Islet of Langerhans (tissue), 1 donor: ENCODE data around the gene SPINK8.
"Not testable (repeated sequence)": the region's sequence is repeated elsewhere in the genome, so short reads cannot be mapped to it uniquely, and the experiment has no call there.

Experiments
- FAIRE-seq: peaks from one replicate; lab custom pipeline; 2011; peaks lifted over from hg19 to GRCh38; lab: Jason Lieb, UNC

SPINK8 gene

DNA sequence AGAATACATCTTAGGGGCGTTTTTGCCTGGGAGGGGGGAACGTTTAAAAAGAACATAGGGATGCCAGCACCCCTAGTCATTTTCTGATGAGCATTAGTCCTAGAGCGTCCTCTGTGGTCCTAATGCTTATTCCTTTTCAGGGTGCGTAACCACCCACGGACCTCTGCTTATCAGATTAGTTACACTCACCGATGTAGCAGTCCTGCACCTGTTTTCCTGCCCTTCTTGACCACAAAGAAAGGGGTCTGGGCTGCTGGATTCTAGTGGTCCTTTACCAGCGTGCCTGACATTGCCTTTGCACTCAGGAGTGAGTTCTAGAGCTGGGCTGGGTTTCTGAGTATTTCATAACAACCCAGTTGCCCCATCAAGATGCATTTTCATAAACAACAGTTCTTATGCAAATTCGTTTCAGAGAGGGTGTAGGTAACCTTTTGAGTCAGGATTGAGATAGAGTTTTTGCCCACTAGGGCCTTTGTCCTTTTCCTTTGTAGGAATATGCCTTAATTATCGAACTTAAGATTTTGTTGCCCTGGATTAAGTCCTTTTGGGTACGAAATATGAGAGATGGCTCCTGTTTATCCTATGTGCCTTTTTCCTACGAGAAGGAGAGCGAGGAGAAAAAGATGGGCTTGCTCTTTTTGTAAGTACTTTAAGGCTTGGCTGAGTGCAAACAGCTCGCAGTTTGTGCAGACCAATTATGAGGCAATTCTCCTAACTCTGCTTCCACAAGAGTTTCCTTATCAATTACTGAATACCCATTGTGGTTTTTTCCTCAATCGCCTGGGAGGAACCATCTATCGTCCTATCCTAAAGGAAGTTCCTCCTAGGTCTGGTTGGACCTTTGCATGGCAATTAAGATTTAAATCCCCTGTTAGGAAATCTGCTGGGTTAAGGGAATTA lies at the start of gene SPINK8:
Gene SPINK8, minus strand, starts transcription at position 316 of the 900 bp plus-strand sequence. CDS start 5,320 bp downstream, outside the sequence.
- not testable (repeated sequence) for FAIRE-seq

DNA sequence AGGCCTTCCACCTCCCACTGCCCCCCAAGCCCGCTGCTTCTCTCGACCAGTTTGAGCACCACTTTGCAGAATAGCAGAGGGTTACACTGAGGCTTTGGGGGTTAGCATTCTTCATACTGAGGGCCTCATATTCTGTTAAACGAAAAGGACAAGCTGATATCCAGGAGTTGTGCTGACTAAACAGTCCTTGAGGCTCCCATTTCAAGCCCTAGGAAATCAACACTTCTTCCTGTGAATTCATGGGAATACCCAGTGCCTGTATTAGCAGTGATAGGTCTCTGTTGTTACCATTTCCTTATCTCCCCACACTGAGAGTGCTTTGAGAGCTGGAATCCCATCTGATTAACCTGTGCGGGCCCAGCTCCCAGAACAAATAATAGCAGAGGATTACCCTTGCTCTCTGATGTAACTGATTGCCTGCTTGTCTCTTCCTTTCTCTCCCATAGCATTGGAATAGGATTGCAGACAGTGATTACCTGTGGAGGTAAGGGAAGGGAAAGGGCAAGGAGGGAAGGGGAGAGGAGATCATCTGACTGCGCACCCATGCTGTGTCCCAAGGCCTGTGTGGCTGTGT lies 39.5 kb upstream of the SPINK8 start:
- no peak for FAIRE-seq

DNA sequence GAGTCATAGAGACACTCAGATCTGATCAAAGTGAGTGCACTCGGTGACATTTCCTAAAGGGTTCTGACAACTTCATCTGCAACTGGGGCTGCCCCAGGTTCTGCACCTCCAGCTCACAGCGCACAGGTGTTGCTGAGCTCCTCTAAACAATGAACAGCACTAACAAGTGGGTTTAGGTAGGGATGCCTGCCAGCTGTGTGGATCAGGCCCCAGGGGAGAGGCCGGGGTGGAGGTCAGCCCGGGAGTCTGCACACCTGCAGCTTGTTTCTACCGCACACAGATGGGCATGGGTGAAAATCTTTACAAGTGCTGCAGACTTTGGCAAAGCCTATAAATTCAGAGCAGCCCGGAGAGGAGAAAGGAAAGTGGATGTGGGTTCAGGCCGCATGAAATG lies 38.9 kb upstream of the SPINK8 start:
- no peak for FAIRE-seq

DNA sequence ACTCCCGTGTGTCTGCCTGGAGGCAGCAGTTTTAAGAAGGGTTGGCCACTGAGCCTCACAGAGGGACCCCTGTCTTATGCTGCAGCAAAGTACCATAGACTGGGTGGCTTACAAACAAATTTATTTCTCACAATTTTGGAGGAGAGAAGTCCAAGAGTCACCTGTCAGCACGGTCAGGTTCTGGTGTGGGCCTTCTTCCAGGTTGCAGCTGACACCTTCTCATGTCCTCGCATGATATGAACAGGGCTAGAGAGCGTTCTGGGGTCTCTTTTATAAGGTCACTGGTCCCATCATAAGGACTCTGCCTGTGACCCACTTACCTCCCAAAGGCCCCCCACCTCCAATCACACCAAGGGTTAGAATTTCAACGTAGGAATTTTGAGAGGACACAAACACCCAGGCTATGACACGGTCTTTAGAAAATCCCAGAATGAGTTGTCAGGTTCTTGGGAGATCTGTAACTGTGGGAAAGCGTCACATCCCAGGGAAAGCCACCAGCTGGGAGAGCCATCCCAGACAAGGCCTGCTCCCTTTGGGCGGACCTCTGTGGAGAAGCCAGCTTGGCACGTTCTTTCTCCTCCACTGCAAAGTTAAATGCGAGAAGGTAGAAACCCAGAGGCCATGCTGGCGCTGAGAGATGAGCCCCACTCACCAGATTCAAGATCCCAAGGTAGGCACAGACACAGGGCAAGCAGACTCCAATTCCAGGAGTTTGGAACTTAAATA lies 38.4 kb upstream of the SPINK8 start, which contains the start of gene FBXW12:
Gene FBXW12, plus strand, starts transcription at position 569 of the 726 bp plus-strand sequence. CDS start 549 bp downstream, outside the sequence.
- no peak for FAIRE-seq

DNA sequence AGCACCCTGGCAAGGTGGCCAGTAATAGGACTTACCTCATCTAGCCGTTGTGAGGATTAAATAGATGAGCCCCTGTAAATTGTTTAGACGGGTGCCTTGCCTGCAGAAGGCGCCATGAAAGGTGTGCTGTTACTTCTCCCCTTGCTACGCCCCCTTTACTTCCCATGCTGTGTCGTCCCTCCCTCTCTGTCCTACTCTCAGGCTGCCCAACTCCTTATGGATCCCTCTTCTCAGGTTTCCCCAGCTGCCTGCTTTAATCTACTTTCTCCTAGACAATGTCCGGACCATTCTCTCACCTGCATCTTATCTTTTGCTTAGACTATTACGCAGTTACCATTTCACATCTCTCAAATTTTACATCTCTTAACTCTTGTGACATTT lies 36.9 kb upstream of the SPINK8 start:
- FAIRE-seq, result no peak

DNA sequence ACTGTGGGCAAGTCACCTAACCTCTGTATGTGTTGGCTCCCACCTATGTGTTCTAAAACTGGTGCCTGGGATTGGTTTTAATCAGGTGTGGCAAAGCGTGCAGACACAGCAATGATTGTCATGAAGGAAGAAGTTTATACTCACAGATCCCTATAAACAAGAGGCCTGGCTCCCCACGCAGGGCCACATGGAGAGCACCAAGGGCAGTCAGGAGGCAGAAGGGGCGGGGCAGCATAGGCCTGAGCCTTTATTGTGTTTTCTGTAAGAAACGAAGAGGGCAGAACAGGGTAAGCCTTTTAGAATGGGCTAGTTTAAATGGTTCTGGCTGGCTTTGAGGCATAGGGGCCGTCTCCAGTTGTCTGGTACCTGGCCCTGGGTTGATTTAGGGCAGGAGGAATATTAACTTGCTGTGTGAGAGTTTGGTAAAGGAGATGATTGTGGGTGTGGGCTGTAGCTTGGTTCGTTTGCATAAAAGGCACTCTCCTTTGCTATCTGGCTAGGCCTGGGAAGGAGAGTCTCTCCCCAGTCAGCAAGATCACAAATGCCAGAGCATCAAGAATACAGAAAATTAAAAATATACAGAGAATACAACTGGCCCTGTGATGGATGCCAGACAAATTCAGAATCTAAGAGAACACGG lies 36.4 kb upstream of the SPINK8 start:
- FAIRE-seq, result no peak

DNA sequence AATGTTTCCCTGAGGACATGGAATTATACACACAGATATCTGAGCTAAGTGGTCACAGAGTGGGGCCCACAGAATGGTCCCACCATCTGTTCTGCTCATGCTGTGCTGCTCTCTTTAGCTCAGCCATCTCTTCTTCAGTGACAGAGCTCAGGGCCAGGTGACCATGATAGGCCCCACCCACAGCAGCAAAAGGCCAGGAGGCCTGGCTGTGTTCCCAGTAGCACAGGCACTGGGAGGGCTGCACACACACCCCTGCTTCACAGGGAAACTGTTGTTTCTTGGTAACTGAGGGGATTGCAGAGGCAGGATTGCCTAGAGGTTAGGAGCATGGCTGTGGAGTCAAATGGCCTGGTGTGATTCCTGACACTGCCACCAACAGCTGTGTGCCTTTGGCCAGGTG lies 33.7 kb upstream of the SPINK8 start:
- no peak for FAIRE-seq

DNA sequence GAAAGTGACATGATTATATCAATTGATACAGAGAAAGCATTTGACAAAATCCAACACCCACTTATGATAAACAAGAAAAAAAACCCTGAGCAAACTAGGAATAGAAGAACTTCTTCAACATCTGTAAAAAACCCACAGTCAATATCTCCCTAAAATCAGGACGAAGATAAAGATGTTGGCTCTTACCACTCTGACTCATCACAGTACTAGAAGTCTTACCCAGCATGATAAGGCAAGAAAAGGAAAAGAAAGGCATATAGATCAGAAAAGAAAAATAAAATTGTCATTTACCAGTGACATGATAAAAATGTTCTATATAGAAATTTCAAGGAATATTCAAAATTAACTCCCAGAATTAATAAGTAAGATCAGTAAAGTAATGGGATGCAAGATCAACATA lies 31.4 kb upstream of the SPINK8 start:
- no peak for FAIRE-seq

DNA sequence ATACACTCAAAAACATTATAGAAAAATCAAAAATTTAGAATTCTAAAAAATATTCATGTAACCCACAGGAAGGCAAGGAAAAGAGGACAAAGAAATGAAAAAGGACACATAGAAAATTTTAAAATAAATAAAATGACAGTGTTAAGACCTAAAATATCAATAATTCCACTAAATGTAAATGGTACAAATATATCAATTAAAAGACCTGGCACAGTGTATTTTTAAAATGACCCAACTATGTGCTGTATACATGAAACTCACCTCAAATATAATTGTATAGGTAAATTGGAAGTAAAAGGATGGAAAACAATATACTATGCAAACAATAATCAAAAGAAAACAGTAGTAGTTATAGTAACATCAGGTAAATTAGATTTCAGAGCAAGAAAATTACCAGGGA lies 28.5 kb upstream of the SPINK8 start:
- FAIRE-seq, result no peak

DNA sequence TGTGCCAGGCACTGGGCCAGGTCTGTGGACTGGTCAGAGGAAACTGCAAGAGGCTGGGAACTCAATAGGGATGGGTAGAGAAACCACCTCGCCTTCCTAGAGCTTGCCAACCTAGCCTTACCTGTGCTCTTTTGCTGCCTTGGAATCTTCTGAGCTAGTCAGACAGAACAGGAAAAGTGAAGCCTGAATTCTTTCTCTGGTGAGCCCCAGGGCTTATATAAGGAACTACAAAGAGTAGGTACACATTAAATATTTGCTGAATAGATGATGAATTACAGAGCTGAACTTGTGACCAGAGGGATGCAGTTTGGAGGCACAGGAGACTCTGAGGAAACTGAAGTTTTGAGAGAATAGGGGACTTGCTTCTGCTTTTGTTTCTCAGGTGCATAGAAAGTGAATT lies 23.0 kb upstream of the SPINK8 start:
- no peak for FAIRE-seq

DNA sequence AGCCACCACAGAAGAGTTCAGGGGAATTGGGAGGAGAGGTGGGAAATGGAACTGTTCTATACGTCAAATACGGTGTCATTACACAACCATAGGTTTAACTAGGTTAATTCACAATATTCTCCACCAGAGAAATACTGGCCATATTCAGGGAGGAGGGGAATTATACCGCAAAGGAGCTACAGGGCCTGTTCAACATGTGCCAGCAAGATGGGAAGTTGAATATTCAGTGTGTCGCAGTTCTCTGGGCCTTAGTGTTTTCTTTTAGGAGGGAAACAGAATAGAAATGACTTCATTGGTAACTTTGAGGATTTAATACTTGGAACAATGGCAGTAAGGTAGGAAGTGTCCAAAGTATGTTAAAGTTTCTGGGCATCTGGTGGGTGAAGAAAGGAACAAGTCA lies 20.5 kb upstream of the SPINK8 start:
- no peak for FAIRE-seq

DNA sequence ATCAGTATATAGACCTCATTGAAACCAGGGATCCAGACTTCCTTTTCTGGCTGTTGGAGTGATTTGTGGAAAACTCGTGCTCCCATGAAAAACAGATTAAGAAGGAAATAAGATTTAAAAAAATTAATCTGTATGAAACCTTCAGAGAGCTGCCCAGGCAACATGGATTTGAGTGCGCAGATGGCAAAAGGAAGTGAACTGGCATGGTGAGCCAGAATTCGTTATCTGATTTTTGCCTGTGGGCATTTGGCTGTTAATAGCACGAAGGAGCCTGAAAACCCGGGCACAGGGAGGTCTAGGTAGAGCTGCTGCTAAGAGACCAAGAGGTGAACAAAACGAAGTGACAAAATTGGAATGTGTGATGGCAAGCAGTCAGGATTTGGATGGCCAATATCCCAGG lies 19.1 kb upstream of the SPINK8 start:
- no peak for FAIRE-seq

DNA sequence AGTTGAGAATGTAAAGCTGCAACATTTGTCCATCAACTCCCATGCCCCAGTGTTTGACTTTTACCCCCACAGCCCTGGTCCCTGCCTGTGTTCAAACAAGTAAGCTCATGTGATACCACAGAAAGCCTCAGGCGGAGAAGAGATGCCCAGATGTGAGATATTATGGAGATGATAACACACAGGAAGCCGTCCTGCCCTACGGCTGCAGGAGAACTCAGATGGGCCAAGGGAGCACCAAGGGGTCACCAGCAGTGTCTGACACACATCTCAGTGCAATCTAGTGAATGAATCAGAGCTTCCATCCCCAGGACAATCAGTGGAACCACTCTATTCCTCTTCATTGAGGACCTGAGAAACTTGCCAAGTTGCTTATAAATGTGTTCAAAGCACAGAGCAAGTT lies 14.0 kb upstream of the SPINK8 start:
- FAIRE-seq, result no peak

DNA sequence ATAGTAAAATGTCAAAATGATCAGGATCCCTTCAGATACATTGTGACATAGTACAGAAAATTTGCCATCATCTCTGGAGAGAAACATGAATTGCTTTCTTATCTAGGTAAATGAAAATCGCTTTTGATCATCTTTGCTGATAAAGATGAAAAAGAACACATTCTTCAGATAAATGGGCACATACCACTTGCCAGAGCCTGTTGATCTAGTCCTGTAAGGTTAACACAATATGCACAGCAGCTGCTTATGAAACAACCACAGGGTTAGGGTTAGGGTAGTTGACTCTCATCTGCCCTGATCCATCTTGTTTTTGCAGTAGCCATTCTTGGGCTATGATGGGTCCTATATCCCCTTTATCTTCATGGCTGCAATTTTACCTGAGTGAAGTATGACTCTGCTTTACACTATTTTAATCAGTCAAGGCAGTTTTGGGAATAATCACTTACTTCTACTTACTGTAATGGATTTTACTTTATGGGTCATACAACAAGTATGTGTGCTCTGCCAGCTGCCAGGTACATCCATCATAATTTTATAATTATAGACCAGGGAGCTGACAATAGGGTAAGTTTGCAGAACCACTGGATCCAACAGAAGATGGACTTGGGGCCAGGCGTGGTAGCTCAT lies 12.6 kb upstream of the SPINK8 start:
- no peak for FAIRE-seq

DNA sequence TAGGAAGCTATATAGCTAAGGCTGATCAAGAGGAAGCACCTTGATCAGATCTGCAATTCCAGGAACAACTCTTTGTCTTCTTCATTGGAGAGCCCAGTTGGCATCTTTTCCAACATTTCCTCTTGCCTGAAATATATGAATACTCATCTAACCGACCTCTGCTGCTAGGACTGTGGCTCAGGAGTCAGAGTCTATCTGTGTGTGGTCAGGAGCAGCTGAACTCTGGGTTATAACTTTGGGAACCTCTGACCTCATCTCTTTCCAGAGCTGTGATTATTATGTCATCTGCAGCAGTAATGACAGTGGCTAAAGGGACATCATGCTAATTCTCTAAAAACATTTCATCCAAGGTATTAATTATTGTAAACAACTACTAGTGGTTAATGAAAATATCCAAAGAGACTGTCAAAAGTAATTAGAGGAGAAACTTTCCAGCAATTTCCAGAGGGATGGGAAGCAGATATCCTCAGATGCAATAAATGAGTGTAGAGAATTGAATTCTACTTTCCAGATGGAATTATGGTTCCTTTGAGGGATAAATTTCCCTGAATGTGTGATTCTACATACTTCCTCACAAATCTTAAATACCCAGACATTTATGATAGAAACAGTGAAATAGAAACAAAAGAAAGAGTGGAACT lies 11.5 kb upstream of the SPINK8 start:
- FAIRE-seq, result no peak

DNA sequence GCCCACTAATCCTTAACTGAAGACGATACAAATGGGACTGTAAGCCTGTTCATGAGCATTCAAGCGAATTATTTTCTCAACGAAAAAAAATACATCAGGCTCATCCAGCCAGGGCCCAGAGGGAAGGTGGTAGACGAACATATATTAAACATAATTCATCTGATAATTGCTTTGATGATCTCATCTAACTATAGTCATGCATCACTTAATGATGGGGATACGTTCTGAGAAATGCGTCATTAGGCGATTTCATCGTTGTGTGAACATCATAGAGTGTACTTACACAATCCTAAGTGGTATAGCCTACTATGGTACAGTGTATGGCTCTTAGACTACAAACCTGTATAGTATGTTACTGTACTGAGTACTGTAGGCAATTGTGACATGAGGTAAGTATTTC lies 10.0 kb upstream of the SPINK8 start:
- no peak for FAIRE-seq

DNA sequence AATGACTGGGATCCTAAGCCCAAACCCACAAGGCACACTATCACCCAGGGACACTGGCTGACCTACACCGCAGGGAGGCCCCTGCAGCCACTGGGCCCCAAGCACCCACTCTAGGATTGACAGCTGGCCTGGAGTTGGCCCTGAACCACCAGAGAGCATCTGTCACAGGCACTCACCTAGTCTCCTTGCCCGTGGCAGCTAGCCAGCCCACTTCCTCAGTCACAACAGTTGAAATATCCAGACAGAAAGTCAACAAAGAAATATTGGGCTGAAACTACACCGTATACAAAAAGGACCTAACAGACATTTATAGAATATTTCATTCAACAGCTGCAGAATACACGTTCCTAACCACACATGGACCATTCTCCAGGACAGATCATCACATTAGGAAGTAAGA lies 5.2 kb upstream of the SPINK8 start:
- FAIRE-seq, result no peak

DNA sequence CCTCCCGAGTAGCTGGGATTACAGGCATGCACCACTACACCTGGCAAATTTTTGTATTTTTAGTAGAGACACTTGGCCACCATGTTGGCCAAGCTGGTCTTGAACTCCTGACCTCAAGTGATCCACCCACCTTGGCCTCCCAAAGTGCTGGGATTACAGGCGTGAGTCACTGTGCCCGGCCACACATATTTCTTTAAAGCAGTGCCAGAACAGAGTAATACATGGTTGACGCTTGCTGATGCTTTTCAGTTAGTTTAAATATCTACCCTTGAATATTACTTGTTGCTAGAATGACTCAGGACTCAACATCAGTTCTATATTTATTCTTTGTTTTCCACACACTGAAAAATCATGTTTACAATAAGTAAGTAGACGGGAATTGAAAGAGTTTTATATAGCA lies 4.1 kb upstream of the SPINK8 start:
- FAIRE-seq, result not testable (repeated sequence)

DNA sequence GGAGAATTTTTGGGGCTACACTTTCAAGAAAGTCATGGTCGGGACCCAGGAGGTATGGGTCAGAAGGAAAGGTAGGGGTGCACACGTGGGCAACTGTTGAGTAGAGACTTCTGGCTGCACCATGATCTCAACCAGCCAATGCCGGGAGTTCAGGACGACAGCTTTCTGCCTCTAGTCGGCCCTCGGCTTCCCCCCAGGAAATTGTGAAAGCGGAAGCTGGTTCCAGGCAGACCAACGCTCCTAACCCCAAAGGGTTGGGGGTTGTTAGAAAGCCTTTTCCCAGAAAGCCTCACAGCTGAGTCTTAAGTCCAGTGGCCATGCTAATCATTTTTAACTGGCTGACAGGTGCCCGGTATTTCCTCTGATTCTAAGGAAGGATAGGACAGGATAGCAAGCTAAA lies 1.8 kb upstream of the SPINK8 start:
- not testable (repeated sequence) for FAIRE-seq

DNA sequence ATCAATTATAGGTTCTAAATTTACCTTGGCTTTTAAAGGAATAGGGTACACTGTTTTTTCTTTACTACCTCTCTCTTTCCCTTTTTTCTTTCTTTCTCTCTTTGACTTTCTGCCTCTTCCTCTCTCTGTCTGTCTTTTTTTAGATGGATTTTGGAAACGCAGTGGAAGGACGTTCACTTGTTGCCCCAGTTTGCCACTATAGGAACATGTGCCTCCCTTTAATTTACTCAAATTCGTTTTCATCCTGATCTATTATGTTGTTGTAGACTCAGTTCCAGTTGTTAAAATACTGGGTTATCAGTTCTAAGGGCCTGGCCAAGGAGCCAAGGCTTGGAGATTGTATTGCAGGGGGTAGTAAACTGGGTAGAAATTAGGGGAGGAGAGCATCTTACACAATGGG lies 1.1 kb upstream of the SPINK8 start:
- FAIRE-seq, result no peak

DNA sequence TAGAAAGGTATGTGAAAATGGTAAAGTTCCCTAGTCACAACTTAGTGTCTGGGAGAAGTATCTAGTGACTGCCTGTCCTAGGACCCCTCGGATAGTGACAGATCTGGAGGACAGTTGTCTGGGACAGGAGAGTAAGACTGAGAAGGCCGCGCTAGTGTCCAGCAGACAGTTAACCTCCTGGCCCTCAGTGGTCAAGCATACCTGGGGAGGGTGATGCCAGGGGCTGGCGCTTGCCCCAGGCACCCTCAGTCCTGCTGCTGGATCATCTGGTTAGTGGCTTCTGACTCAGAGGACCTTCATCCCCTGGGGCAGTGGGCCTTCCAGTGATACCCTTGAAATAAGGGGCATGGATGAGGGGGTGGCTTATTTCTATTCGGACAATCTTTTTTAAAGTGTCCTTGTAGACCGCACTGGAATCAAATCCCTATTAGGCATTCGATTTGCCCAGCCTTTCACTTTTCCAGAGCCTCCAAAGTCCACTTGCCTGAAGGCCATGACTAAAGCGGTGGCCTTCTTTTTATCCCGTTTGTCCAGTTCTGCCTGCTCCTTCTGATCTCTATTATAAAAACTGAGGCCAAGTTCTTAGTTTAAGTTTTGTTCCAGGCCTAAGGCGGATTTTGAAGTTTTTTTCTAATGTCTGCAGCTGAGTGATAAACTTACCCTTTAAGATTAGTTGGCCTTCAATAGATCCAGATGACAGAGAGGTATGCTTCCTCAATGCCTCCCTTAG lies 1.6 kb downstream of the SPINK8 start:
- FAIRE-seq, result not testable (repeated sequence)
